Activated naive CD8-positive, alpha-beta T cell treated with anti-CD3 and anti-CD28 coated beads, Interleukin-2, amount 50 U/mL, for 24 hours (primary cell): ENCODE data around the gene GPR84.

ENCODE experiments used
- ATAC-seq: fragments of 150-1000 bp; cut with Tn5 transposase; one replicate; pipeline ENCODE4 v1.10.0; 2021
- DNase-seq: peaks from one replicate; pipeline ENCODE4 v3.0.0; 2021
- H3K27ac Mint-ChIP-seq: one replicate; pipeline ENCODE4 v1.8.0; 2021; ENCODE audit warnings: mild to moderate bottlenecking, mixed read lengths
- H3K27me3 Mint-ChIP-seq: one replicate; pipeline ENCODE4 v1.8.0; 2021; ENCODE audit warnings: mixed read lengths
- H3K36me3 Mint-ChIP-seq: one replicate; pipeline ENCODE4 v1.8.0; 2021; ENCODE audit warnings: low read depth, mixed read lengths
- H3K4me1 Mint-ChIP-seq: one replicate; pipeline ENCODE4 v1.8.0; 2021; ENCODE audit warnings: mixed read lengths
- H3K4me3 Mint-ChIP-seq: one replicate; pipeline ENCODE4 v1.8.0; 2021; ENCODE audit warnings: mild to moderate bottlenecking, moderate library complexity, mixed read lengths
- H3K9me3 Mint-ChIP-seq: one replicate; pipeline ENCODE4 v1.8.0; 2021; ENCODE audit warnings: mixed read lengths

The GPR84 gene

DNA sequence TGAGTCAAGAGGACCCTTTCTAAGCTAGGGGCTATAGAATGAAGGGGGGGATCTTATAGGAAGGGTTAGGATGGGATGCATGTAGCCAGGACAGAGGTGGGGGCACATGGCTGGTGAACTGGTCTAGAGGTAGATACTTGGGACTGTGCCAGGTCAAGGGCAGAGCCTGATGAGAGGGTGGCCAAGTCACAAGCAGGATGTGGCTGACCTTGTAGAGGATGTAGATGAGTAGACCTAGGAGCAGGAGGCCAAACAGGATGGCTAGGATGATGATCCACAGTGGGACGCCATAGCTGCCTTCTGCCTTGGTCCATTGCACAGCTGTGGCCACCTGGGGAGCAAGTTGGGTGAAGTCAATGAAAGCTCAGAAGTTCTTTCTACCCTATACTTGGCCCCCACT, 32.9 kb upstream of the GPR84 start:
- DNase-seq (no peak), ATAC-seq (no peak)
- Mint-ChIP-seq H3K27me3 (no peaks in the 10 kb centered on the region), H3K27ac (no peak overlapping the region), H3K4me3 (no peak overlapping the region), H3K4me1 (peaks cover 13% of the 10 kb centered on the region), H3K36me3 (peaks cover 22% of the 10 kb centered on the region), H3K9me3 (no peaks in the 10 kb centered on the region)

DNA sequence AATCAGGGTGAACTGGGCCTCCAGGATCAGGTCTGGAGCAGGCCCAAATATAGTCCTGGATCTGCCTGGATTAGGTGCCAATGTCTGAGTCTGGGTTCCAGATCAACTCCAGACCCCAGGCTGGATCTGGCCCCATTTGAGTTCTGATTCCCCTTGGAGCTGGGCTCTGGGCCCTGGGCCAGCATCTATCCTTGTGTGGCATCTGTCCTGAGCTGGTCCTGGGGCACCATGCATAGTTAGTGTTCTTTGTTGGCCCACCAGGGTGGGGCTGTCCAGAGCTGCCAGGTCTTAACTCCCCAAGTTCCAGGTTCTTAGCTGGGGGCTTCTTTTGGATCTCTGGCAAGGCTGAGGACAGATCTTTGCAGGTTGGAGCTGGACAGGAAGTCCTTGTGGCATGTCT, 31.3 kb upstream of the GPR84 start:
- DNase-seq: no peak
- Mint-ChIP-seq H3K4me1 (peaks cover 17% of the 10 kb centered on the region), H3K27me3 (no peaks in the 10 kb centered on the region), H3K4me3 (no peak overlapping the region), H3K9me3 (no peaks in the 10 kb centered on the region), H3K27ac (no peak overlapping the region), H3K36me3 (peaks cover 15% of the 10 kb centered on the region)
- no peak for ATAC-seq

GRCh38 chr12:54394986-54395385, 30.7 kb upstream of the GPR84 start:
- no peak overlapping the region for H3K4me3 Mint-ChIP-seq
- peaks cover 17% of the 10 kb centered on the region for H3K4me1 Mint-ChIP-seq
- no peaks in the 10 kb centered on the region for H3K27me3 Mint-ChIP-seq
- no peak overlapping the region for H3K27ac Mint-ChIP-seq
- no peak for DNase-seq
- ATAC-seq: no peak
- H3K36me3 Mint-ChIP-seq: peaks cover 14% of the 10 kb centered on the region
- no peaks in the 10 kb centered on the region for H3K9me3 Mint-ChIP-seq

GRCh38 chr12:54394281-54394719, 30.0 kb upstream of the GPR84 start:
- Mint-ChIP-seq H3K36me3 (peaks cover 12% of the 10 kb centered on the region), H3K4me1 (peaks cover 22% of the 10 kb centered on the region), H3K4me3 (no peak overlapping the region), H3K9me3 (no peaks in the 10 kb centered on the region), H3K27me3 (no peaks in the 10 kb centered on the region), H3K27ac (peak overlapping the region; percentile 41)
- DNase-seq (peak; percentile 66), ATAC-seq (peak; percentile 11)

DNA sequence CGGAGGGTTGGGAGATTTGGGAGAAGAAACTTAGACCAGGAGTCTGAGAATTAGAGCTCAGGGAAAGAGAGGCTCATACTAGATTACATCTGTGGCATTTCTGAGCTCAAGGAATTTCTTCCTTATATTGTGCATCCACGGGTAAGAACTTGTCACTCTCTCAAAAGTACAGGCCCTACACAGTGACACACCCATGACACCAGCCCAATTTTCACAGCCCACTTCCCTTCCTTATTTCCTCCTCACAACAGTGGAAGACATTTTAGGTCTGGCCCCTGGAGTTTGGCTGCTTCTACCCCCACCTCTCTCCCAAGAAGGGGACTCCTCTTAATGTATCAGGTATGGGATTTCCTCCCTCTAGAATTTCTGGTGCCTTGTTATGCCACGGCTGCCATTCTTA, 29.5 kb upstream of the GPR84 start:
- no peak for ATAC-seq
- Mint-ChIP-seq H3K36me3 (peaks cover 10% of the 10 kb centered on the region), H3K9me3 (no peaks in the 10 kb centered on the region), H3K4me3 (no peak overlapping the region), H3K27ac (peak overlapping the region; percentile 41), H3K4me1 (peaks cover 22% of the 10 kb centered on the region), H3K27me3 (no peaks in the 10 kb centered on the region)
- DNase-seq: no peak

DNA sequence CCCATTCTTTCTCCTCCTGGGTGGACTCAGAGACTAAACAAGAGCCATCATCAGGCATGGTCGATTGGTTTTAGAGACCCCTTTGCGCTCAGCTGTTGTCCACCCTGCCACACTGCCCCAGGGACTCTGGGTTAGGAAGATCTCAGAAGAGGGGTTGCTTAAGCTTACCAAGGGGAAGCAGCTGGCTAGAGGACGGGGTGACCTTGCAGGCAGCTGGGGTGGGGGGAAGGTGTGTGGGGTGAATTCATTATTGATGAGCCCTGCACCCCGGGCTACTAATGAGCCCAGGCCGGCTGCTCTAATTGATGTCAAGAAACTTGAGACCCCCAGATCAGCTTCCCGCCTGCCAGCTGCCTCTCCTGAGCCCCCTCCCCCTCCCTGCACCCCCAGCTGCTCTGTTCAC, 28.9 kb upstream of the GPR84 start:
- no peak for ATAC-seq

GRCh38 chr12:54392485-54393206, 28.4 kb upstream of the GPR84 start:
- no peak for ATAC-seq
- peaks cover 1% of the 10 kb centered on the region for H3K36me3 Mint-ChIP-seq
- peaks cover 24% of the 10 kb centered on the region for H3K4me1 Mint-ChIP-seq
- H3K9me3 Mint-ChIP-seq: no peaks in the 10 kb centered on the region
- no peak overlapping the region for H3K4me3 Mint-ChIP-seq
- no peak for DNase-seq
- H3K27me3 Mint-ChIP-seq: no peaks in the 10 kb centered on the region
- H3K27ac Mint-ChIP-seq: peak overlapping the region; percentile 27

More for the DNA sequence above, 28.9 kb upstream of the GPR84 start:
- Mint-ChIP-seq H3K27me3 (no peaks in the 10 kb centered on the region), H3K27ac (peak overlapping the region; percentile 27), H3K9me3 (no peaks in the 10 kb centered on the region), H3K4me3 (no peak overlapping the region), H3K4me1 (peaks cover 24% of the 10 kb centered on the region), H3K36me3 (peaks cover 7% of the 10 kb centered on the region)
- no peak for DNase-seq

- peaks cover 32% of the 10 kb centered on the region for H3K4me1 Mint-ChIP-seq
- no peak overlapping the region for H3K27ac Mint-ChIP-seq
- peak; percentile 65 for ATAC-seq
Observed at GRCh38 chr12:54390668-54391551, 26.6 kb upstream of the GPR84 start.

GRCh38 chr12:54390176-54390667, 25.9 kb upstream of the GPR84 start:
- no peak for DNase-seq
- Mint-ChIP-seq H3K27ac (no peak overlapping the region), H3K4me1 (peaks cover 32% of the 10 kb centered on the region)

More at GRCh38 chr12:54390668-54391551, 26.6 kb upstream of the GPR84 start:
- Mint-ChIP-seq H3K4me3 (peak overlapping the region; percentile 64), H3K9me3 (no peaks in the 10 kb centered on the region), H3K27me3 (no peaks in the 10 kb centered on the region), H3K36me3 (no peaks in the 10 kb centered on the region)
- peak; percentile 77 for DNase-seq

DNA sequence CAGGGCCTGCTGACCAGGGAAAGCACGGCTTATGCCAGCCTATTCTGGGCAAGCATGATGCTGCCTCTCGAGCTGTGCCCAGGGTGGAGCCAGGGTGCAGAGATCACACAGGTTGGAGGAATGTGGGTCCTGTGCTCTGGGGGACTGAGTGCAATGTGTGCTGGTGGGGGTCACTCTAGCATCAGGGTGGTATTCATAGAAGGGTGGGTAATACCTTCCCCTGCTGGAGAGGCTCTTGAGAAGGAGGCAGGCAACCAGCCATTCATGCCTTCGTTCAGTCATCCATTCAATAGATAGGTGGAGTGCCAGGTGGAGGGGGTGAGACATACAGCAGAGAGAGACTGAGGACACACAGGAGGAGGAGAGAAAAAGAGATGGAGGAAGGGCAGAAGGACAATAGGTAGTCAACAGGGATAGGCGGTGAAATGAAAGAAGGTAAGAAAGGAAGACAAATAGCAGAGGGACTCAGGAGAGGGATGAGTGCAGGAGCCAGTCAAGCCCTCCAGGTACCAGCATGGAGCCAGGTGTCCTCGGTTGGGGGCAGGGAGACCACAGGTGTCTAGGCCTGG, 25.4 kb upstream of the GPR84 start:
- ATAC-seq: no peak
- Mint-ChIP-seq H3K27me3 (no peaks in the 10 kb centered on the region), H3K9me3 (no peaks in the 10 kb centered on the region), H3K27ac (peak overlapping the region; percentile 10), H3K36me3 (no peaks in the 10 kb centered on the region), H3K4me1 (peaks cover 32% of the 10 kb centered on the region), H3K4me3 (peak overlapping the region; percentile 12)
- no peak for DNase-seq

More at GRCh38 chr12:54390176-54390667, 25.9 kb upstream of the GPR84 start:
- Mint-ChIP-seq H3K36me3 (no peaks in the 10 kb centered on the region), H3K9me3 (no peaks in the 10 kb centered on the region), H3K27me3 (no peaks in the 10 kb centered on the region), H3K4me3 (peak overlapping the region; percentile 64)
- ATAC-seq: no peak

DNA sequence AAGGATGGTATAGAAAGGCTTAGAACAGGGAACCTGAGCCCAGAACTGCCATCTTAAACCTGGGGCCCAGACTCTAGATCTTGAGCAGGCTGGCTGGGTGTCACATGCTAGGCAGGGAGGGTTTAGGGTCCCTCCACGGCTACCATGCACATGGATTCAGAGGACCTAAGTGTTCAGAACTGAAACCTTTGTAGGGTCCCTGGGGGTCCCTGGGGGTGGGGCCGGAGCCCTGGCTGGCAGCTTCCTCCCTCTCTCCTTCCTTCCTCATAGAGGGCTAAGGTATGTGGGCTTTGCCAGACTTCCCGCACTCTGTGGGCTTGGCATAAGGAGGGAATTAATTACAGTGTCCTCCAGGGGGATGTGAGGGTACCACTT, 24.8 kb upstream of the GPR84 start:
- H3K4me1 Mint-ChIP-seq: peaks cover 30% of the 10 kb centered on the region
- no peak overlapping the region for H3K27ac Mint-ChIP-seq

DNA sequence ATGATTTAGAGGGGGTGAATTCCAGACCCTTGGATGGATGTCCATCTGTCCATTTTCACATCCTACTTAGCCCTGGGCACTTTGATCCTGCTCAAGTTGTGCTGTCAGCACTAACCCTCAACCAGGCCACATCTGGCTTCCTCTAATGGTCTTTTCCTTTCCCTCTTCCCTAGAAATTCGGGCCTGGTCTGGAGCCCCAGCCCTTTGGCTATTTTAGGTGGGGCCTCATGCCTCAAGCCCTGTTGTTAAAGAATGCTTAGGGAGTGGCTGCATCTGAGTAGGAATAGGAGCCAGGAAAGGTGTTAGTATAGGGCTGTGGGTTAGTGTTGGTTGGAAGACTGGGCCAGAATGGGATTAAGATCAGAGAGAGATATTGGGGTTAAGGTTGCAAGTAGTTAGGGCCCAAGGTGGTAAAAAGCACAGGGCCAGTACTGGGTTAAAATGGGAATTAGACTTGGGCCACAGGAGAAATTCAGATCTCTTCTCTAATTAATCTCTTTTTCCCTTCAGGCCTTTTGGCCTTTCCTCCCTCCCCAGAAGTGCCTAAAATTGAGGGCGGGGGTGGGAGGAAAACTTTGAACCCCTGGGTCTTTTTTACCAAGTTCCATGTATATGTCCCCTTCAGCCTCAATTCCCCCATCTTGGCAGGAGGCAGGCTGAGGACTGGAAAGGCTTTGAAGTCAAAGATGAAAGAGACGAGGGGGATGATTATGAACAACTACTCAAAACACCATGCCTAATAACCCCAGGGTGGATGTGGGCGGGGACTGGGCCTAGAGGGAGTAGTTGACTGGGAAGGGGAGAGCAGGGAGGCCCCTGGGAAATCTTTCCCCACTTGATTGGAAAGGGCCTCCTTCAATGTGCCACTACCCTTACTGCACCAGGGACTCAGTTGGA, 24.2 kb upstream of the GPR84 start:
- no peak overlapping the region for H3K4me3 Mint-ChIP-seq
- no peaks in the 10 kb centered on the region for H3K27me3 Mint-ChIP-seq
- no peak for DNase-seq
- H3K27ac Mint-ChIP-seq: no peak overlapping the region
- ATAC-seq: no peak
- no peaks in the 10 kb centered on the region for H3K9me3 Mint-ChIP-seq
- peaks cover 30% of the 10 kb centered on the region for H3K4me1 Mint-ChIP-seq
- H3K36me3 Mint-ChIP-seq: no peaks in the 10 kb centered on the region

More for the DNA sequence above, 24.8 kb upstream of the GPR84 start:
- H3K4me3 Mint-ChIP-seq: no peak overlapping the region
- H3K27me3 Mint-ChIP-seq: no peaks in the 10 kb centered on the region
- no peak for DNase-seq
- no peak for ATAC-seq
- H3K9me3 Mint-ChIP-seq: no peaks in the 10 kb centered on the region
- H3K36me3 Mint-ChIP-seq: no peaks in the 10 kb centered on the region

DNA sequence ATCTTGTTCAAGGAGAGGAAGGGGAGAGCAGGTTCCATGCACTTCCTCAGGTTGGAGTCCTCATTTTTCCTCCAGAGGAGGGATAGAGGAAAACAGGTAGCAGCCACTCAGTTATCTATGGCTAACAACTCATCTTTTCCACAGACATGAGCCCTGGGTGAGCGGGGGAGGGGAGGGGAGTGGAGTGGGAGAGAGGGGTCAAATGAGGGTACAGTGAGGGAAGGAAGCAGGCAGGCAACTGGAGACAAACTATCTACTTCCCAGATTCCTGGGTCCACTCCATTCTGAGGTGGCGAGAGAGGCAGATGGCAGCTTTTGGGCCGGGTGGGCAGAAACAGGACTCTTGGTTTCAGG, 22.8 kb upstream of the GPR84 start:
- H3K4me1 Mint-ChIP-seq: peaks cover 37% of the 10 kb centered on the region
- ATAC-seq (no peak), DNase-seq (no peak)
- H3K4me3 Mint-ChIP-seq: no peak overlapping the region
- H3K27me3 Mint-ChIP-seq: no peaks in the 10 kb centered on the region
- H3K9me3 Mint-ChIP-seq: no peaks in the 10 kb centered on the region
- H3K27ac Mint-ChIP-seq: no peak overlapping the region
- no peaks in the 10 kb centered on the region for H3K36me3 Mint-ChIP-seq
